Activated CD4-positive, alpha-beta T cell treated with anti-CD3 and anti-CD28 coated beads, Interleukin-2, amount 50 U/mL, for 16 hours (primary cell): ENCODE data around the gene CACHD1.
A peak's percentile ranks its signal among the peaks of the same experiment; 100 is the strongest.
"Not testable (repeated sequence)": the region's sequence is repeated elsewhere in the genome, so short reads cannot be mapped to it uniquely, and the experiment has no call there.

Source experiments
- DNase-seq: peaks from one replicate; pipeline ENCODE4 v3.0.0-alpha.2; 2020

CACHD1 gene

DNA sequence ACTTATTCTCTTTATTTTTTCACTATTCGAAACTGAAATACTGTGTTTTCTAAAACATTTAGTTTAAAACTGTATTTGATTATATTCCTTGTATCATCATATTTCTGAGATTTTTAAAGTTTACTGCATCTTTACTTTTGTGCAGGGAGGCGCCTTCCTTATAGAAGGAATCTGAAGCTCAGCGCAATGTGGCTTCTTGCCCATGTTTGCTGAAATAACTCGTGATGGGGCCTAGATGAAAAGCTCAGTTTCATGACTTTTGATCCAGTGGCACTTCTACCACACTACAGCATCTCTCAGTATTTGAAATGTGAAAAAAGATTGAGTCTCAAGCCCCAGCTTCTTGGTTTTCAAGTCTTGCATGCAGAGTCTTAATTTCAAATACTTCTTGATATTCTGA lies 28.4 kb downstream of the CACHD1 start:
- no peak for DNase-seq

DNA sequence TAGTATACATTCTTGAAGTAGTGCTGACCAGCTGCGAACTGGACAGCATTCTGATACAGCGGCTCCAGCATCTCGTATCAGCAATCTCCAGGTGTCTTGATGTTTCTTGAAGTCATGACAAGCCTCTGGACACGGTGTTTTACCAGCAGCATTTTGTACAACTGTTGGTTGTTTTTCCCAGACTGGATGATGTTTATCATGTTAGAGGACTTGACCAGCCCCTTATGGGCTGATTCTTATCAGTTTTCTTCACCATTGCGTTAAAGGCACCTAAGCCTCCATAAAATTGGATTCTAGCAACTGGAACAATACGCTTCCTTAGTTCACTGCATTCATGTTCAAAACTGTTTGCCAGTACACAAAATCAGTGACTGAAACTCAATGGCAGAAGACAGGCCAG lies 29.1 kb downstream of the CACHD1 start:
- no peak for DNase-seq

DNA sequence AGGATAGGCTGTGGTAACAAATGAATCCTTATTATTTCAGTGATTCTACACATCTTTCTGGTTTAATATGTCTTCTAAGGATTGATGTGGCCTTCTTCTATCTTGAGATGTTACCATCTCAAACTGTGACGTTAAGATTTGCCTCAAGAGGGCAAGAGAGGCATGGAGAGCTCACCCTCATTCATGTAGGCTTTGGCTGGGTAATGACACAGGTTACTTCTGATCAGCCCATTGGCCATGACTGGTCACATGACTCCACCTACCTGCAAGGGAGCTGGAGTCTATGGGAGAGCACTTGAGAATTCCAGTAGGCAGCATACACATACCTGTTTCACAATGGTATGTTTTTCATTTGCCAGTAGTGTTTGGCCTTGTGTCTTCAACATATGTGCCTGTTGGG lies 30.0 kb downstream of the CACHD1 start:
- no peak for DNase-seq

DNA sequence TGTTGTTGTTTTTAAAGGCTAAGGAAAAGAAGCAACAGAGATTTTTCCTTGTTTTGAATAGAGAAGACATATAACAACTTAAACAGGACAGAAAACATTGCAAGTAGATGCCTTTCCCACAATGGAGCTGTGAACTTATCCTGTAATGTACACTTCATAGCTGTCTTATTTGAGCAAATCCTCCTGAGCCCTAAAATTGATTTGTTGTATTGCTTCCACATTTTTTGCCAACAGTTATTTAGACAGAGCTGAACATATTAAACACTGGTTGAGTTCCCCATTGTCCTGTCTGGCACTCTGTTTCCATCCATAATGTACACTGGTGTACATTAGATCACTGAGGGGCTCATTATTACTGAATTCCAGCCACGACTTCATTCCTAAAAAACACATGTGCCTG lies 32.2 kb downstream of the CACHD1 start:
- DNase-seq: no peak

DNA sequence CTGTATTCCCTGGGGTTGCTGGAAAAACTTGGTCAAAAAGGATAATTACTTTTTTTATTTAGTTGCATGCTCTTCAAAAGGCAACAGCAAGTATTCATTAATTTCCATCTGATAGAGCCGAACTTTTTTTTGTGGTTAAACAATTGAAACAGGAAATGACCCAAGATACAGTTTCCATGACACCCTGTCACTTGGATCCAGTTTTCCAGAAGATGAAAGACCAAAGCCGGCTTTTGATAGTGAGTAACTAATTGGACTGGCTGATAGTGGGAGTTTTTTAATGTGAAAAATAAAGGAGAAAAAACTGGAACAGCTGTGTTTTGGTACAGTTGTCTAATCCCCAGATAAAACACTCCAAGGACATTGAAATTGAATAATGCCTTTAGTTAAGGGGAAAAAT lies 33.0 kb downstream of the CACHD1 start:
- DNase-seq: no peak

DNA sequence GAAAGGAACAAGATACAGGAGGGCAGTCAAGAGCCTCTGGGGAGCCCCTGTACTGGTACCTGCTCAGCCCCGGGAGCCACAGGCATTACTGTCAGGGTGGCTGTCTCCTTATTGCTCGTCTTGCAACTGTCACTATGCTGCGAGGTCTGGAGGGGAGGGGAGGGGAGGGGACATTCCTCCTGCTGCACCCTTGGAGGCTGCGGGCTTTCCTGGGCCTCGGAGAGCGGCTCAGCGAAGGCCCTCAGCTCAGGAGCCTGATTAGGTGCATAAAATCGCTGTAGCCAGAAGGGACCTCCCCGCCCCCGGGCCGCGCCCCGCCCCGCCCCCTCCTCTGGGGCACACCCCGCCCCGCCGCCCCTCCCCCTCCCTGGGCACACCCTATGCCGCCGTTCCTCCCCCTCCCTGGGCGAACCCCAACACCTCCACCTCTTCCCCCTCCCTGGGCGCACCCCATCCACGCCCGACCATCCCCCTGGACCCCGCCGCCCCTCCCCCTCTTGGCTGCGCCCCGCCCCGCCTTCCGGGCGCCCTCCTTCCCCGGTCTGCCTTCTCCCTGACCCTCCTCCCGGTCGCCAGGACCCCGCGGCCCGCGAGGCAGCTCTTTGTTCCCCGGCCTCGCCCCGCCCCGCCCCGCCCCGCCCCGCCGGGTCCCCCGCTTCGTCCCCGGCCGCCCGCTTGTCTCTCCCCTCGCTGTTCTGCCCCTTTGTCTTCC lies 35.5 kb downstream of the CACHD1 start:
- peak; percentile 25 for DNase-seq

DNA sequence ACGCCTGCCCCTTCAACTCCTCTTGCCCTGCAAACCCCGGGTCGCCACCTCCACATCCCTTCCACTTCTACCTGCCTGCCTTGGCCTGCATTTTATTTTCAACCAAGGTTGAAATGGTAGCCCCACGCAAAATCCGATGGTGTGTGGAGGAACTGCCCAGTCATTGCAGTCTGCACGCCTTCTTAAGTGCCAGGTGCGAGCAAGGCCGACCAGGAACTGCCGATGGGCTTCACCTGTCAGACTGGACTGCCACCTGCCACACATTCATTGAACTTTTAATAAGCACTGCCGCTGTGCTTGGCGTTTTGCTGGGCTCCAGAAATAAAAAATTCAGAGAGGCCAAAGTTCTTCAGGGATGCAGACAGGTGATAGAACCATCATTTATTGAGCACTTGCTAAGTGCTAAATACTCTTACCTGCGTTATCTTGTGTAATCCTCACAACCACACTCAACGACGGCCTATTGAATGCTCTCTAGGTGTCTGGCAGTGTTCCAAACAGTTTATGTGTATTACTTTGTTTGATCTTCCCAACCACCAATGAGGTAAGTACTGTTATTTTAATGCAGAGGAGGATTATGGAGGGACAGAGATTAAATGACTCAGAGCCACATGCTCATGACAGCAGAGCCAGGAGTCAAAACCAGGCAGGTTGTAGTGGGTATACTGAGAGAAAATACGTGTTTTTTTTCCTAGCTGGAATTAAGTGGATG lies 36.2 kb downstream of the CACHD1 start:
- no peak for DNase-seq

DNA sequence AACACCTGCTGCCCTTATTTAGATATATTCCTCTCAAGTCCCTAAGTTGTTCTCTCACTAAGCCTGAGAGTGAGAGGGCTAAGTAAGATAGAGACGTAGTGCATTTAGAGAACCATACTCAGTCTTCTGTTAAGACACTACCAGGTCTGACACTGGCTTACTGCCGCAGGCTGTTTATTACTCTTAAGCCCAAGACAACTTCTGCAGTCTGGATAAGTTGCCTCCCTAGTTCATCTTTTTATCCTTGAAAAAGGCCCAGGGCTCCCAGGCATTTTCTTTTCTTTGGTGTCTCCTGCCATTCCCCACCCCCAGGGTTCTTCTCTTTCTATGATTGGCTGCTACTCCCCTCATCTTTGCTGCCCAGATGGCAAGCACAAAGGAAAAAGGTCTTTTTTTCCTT lies 38.7 kb downstream of the CACHD1 start:
- no peak for DNase-seq

DNA sequence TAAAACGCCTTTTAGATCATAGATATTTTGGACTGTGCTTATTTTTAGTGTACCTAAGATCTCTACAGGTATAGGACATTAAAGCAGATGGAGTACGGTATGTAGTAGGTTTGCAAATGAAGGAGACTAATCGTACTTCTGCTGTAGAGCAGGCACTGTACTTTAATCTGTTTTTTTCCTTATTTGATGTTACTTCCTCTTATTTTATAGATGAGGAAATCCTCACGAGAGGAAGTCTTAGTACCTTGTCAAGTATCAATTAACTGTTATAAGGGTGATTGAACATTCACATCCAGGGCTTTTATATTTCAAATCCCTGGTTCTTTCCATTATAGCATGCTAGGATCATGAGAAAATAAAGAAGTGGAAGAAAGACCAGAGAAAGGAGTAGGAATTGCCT lies 41.1 kb downstream of the CACHD1 start:
- no peak for DNase-seq

DNA sequence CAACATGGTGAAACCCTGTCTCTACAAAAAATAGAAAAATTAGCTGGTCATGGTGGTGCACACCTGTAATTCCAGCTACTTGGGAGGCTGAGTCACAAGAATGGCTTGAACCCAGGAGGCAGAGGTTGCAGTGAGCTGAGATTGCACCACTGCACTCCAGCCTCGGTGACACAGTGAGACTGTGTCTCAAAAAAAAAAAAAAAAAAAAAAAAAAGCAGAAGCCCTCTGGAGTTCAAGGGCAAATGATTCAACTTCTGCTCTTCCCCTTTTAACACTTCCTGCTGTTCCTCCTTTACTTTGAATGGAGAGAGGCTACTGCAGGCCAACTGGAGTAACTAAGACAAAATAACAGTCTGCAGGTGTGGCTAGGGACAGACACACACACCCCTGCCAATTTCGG lies 42.3 kb downstream of the CACHD1 start:
- DNase-seq: not testable (repeated sequence)

DNA sequence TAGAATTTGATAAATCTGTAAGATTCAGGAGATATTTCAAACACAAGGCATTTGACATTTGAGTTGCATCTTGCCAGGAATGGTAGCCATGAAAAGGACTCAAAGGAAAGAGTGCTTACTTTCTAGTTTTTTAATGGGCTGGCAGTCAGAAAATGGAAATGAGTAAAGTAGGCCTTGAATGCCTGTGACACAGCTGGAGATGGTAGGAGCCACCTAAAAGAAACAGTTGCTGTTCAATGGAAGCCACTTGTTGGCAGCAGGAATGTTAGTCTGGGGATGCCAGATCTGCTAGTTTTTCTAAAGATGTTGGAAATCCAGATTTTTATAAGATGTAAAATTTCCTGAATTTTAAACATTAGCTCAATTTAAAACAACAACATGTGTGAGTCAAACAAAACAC lies 43.6 kb downstream of the CACHD1 start:
- DNase-seq: no peak

DNA sequence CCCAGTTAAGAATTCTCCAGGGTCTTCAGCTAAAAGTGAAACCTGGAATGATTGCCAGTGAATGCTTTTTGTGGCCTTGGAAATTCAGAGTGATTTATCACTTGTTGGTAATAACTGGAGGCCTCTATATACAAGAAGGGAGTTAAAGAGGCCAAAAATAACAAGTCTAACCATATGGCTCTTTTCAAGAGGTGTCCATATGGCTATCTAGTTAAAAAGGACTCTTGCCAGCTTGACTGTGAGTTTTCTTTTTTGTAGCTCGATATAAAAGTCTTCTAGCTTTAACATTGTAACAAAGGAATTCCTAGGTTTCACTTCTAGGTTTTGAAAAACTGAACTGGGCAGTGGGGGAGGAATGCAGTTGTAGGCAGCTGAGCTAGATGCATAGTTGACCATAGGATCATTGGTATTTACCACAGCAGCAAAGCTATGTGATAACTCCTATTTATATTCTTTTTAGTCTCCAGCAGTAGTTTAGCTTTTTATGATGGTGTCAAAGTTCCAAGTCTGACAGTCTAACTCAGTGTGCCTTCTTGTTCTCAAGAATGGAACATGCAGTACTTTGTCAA lies 44.4 kb downstream of the CACHD1 start:
- DNase-seq: no peak

DNA sequence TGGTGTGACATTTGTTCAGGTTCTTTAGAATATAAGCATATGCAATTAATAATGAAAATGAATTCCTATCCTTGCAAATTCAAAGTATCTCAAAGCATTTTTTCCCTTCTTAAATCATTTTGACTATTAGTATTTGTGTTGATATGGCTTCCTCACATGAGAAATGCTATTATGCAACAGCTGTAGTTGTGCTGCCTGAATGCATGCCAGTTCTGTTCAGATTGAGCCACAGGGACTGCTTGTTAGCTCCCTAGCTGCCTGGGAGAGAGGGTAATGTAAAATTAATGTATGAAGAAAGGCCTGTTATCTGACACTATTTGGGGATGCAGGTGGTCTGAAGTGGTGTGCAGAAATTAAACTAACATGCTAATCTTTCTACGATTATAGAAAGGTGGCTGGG lies 45.5 kb downstream of the CACHD1 start:
- DNase-seq: no peak

DNA sequence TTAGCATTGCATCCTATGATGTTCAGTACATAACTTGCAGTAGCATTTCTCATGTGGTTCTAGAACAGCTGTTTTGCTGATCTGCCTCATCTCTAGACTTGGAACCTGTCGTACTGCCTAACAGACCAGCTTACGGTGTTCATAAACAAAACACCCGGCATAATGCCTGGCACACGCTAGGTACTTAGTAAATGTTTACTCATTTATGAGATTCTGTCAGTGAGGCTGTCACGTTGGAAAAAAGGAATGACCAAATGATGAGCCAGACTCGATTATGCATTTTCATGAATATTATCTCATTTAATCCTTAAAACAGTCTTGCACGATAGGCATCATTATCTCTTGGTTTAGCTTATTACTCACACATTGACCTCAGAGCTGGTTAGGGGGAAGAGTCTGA lies 46.4 kb downstream of the CACHD1 start:
- no peak for DNase-seq

DNA sequence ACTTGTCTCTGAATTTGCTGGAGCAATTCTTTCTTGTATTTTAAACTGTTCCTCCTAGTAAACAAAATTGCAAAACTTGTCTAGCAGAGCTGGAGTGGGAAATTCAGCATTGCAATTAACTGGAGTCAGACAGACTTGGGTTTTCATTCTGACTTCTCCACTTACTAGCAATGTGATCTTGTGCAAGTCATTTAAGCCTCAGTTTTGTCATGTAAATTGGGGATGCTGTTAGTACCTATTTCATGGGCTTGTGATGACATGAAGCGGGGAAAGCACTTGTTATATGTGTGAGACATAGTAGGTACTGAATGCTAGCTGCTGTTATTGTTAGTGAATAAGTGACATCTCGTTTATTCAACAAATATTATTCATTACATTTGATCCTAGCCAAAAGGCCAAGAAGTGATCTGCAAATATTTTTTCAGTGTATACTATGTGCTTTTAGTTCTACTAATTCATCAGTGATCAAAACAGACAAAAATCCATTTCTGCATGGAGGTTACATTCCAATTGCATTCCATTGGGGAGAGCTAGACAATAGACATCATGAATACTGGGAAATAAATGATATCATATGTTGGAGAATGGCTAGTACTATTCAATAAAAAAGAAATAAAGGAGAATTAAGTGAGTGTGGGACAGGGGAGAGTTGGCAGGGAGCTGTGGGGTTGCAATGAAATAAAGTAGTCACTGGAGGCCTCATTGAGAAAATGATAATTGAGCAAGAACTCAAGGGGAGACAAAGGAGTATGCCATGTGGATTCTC lies 47.1 kb downstream of the CACHD1 start:
- no peak for DNase-seq

DNA sequence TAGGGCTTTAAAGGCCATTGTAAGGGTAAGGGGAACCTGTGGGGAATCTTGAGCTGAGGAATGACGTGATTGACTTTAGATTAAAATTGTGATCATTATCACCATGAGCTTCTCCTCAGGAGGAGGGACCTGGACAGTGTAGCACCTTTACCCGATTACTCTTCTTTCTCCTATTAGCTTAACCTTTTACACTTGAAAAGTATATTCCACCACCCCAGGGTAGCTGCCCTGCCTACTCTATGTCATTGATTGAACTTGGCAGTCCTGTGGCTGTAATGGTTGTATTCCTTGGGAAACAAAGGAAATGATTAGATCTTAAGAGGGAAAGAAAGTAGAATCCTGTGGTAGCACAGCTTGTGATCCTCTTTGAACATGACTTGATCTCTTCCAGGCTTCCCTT lies 47.7 kb downstream of the CACHD1 start:
- DNase-seq: no peak

DNA sequence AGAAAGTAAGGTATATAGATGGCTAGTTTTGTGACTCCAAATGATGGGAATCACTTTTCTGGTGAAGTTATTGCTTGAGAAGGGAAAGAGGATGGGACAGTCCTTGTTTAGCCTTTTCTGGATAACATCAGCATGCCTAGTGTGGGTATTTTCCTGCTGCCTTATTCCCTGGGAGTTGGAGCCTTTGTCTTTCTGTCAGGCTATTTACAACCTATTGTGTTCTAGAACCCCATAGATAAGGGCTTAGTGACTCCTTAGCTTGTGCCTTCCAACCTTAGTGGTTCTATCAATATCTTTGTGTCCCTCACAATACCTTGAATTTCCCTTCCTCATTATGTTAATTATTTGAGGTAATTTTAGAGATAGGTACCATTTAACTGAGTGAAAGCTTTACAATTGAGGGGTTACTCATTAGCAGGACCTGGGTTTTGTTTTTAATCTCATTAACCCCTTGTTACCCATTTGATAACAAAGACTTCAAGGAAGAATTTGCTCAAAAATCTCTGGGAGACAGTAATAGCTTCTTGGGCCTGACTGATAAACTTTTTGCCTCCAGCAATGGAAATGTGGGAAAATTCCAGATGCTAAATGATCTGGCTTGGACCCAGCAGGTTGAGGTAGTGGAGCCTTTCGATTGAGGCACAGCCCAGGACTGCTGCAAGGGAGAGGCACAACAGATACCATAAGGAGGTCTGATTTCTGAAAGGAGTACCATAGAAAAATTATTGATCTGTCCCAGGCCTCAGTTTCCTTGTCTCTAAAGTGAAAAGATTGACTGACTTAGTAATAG lies 49.0 kb downstream of the CACHD1 start:
- no peak for DNase-seq

DNA sequence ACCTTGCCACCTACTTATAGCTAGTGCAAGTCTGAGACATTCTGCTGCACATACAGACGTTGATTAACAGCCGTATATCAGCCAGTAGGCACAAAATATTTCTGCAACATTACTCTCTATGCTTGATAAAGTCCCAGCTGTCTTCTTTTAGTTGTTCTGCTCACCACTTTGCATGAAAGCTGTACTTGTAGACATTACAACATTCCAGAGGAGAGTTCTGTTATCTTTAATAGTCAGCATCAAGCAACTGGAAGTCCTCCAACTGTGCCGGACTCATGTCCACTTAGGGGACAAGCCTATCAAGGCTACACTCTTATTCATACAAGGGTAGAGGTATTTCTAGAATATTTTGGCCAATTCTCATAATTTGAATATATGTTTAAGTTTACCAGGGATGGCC lies 50.0 kb downstream of the CACHD1 start:
- no peak for DNase-seq

DNA sequence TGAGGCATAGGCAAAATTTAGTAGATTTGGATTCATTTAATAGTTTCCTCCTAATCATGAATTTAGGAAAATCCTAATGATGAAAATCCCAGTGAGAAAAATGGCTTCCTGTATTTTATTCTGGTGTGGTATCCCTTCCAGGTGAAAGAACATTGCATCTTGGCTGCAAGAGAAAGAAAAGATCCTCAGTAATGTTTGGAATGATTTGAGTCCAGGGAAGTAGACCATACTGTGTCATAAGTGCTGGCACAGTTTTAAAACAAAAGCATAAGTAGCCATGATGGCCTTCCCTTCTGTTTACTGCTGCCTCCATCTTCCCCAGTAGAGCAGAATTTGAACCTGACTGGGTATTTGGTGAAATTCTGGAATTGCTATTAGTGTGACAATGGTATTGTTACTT lies 52.8 kb downstream of the CACHD1 start:
- no peak for DNase-seq

DNA sequence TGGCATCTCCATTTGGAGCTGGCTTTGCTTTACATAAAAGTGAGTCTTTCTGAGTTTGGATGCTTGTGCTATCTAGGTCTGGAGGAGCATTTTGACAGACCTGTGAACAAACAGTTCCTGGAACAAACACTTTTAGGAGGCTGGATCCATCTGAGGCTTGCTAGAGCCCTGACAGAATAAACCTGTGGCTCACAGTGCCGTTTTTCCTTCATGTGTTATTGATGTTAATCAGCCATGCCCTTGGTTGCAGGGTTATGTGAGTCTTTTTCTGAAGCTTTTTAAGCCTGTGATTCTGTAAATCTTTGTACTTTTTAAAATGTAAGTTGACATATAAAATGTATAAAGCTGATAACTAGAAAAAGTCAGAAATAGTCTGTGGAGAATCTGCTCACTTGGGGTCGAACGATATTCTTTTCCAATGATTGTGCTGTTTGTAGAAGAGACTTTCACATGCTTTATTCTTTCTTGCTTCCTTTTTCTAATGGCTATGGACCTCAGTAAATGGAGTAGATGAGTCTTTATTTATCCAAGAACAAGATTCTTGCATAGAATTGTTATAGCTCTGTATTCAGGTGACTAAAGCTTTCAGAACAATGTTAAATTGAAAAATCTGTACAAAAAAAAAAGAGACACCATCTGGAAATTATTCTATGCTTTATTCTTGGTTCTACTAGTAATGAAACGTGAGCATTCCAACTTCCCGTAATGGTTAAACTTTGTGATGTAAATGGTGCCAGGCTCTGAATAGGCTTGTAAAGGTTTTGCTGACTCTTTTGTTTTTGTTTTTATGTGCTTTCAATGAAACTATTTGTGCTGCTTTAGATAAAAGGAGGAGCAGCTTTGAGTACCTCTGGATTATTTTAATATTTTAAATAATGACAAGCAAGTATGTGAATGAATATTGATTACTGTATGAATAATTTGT lies 53.7 kb downstream of the CACHD1 start:
- no peak for DNase-seq

DNA sequence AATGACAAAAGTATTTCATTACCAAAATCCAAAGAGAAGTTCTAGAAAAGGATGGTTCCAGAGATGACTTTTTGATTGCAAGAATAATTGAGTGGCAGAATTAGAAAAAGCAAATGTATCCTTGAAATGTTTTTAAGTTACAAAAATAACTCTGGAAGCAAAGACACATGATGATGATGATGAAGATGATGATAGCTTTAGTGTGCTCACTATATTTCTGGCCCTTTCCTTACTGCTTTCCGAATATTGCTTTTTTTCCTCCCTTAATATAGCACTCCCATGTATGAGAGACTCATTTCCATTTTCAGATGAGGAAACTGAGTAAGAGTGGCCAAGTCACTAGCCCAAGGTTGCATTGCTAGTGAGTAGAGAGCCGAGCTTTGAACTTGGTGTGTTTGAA lies 54.7 kb downstream of the CACHD1 start:
- DNase-seq: no peak
